ENCODE measurements around the gene CHIC2.

DNA sequence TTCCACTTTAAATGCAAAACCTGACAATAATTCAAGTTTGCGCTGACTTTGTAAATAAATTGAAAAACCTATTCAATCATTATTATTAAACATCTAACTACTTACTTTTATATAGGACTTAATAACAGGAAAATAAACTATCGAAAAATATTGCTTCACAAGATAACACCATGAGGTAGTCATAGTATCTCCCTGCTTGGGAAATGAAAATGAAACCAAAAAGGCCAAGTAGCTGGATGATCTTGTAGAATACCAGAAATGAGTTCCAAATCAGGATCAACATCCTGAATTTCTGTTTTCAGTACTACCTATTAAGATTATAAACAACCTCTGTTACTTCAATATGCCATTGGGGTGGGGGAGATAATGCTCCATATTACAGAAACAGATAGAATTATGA lies 58.9 kb downstream of the CHIC2 start:
- no peak for TF ChIP-seq CTCF (conservative IDR thresholded peaks at IDR 0.05; ENCODE audit: low read depth, low read length)
- TF ChIP-seq MXI1 (IDR thresholded peaks at IDR 0.05; ENCODE audit: borderline replicate concordance, low read depth, low read length): no peak
- TF ChIP-seq POLR2A (IDR thresholded peaks at IDR 0.05; ENCODE audit: low read depth, low read length): no peak
- no peak for TF ChIP-seq RCOR1 (IDR thresholded peaks at IDR 0.05; ENCODE audit: insufficient replicate concordance, low read length)
- TF ChIP-seq BHLHE40 (IDR thresholded peaks at IDR 0.05; ENCODE audit: low read depth, low read length): no peak
- no peak for TF ChIP-seq MAZ (IDR thresholded peaks at IDR 0.05; ENCODE audit: borderline replicate concordance, low read depth, low read length)
